HepG2 (cell line): ENCODE measurements around the gene ANLN. TPM values are rescaled to one million over a fixed set of nuclear protein-coding genes. Genes with fewer than 3 reads are reported as not detected.

Source experiments
- ATAC-seq: fragments of 200-7000 bp; cut with Tn5 transposase; 3 replicates; pipeline ENCODE4 v1.9.1; 2020; ENCODE audit warnings: mild to moderate bottlenecking, moderate library complexity
- BruUV-seq: library from RNA; stranded (reverse); fragments of 400-500 nt; replicated peaks from 2 replicates; lab custom pipeline; 2021; lab: Mats Ljungman, UMichigan
- CTCF ChIA-PET: fragments of 300-600 bp; formaldehyde crosslinking; extraction: SDS; loops from one replicate; lab custom pipeline; 2021; ENCODE audit warnings: low total read pairs, inconsistent platforms, low intra/inter-chr PET ratio; lab: Yijun Ruan, JAX
- POLR2A ChIA-PET: fragments of 350-600 bp; sonication (Branson Sonifier 250); formaldehyde crosslinking; loops from one replicate; lab custom pipeline; 2020; ENCODE audit warnings: antibody characterized with exemption, inconsistent platforms; lab: Yijun Ruan, JAX
- DNase-seq: peaks from one replicate; pipeline ENCODE4 v3.0.0-alpha.2; 2015; ENCODE audit warnings: low spot score
- FAIRE-seq: peaks from 3 replicates; lab custom pipeline; 2011; peaks lifted over from hg19 to GRCh38; lab: Jason Lieb, UNC
- H2AFZ ChIP-seq: one replicate; pipeline ENCODE4 v1.6.1; 2011; ENCODE audit warnings: low read length, inconsistent platforms
- H3K27ac ChIP-seq: fragments of 300-600 bp; 3 replicates; pipeline ENCODE4 v1.8.0; 2011; ENCODE audit warnings: mixed run types, mild to moderate bottlenecking, mixed read lengths, low read length, inconsistent platforms; ENCODE audit not compliant: insufficient read depth; ENCODE audit errors: extremely low read length
- H3K27me3 ChIP-seq, 2 experiments: fragments of 200-600 bp in 1 of 2; 2 replicates in 1 of 2; 3 replicates in 1 of 2; pipeline versions ENCODE4 v1.6.0 to v1.8.0; 2011; ENCODE audit warnings: low read length in 2 of 2, mild to moderate bottlenecking in 2 of 2, moderate library complexity in 2 of 2, inconsistent platforms in 1 of 2; ENCODE audit not compliant: insufficient read depth in 2 of 2, control insufficient read depth in 1 of 2
- H3K36me3 ChIP-seq, 2 experiments: fragments of 200-600 bp in 1 of 2; replicated peaks in 1 of 2; 2 replicates in 1 of 2; 3 replicates in 1 of 2; pipeline versions ENCODE4 v1.5.1 to v1.8.0; 2011; ENCODE audit warnings: low read length in 2 of 2, inconsistent platforms in 1 of 2; ENCODE audit not compliant: insufficient read depth in 2 of 2, control insufficient read depth in 1 of 2
- H3K4me1 ChIP-seq: 2 replicates; pipeline ENCODE4 v1.5.1; 2012; ENCODE audit warnings: low read length, inconsistent platforms; ENCODE audit not compliant: insufficient read depth
- H3K4me2 ChIP-seq: 2 replicates; pipeline ENCODE4 v1.6.0; 2011; ENCODE audit warnings: low read depth, low read length, inconsistent platforms
- H3K4me3 ChIP-seq, 3 experiments: fragments of 200-600 bp in 1 of 3; sonication (generic), shearing (Covaris generic) in 1 of 3; replicated peaks in 1 of 3; 2 replicates each; pipeline ENCODE4 v1.5.1; 2011 to 2016; ENCODE audit warnings: low read length in 3 of 3, inconsistent platforms in 2 of 3, low read depth in 2 of 3, mild to moderate bottlenecking in 2 of 3, control low read depth in 1 of 3, mixed read lengths in 1 of 3; ENCODE audit not compliant: insufficient read depth in 1 of 3
- H3K79me2 ChIP-seq: one replicate; pipeline ENCODE4 v1.6.1; 2011; ENCODE audit warnings: low read length, inconsistent platforms; ENCODE audit not compliant: insufficient read depth
- H3K9ac ChIP-seq: 2 replicates; pipeline ENCODE4 v1.6.0; 2011; ENCODE audit warnings: mild to moderate bottlenecking, low read depth, low read length, inconsistent platforms; ENCODE audit not compliant: insufficient read depth
- H3K9me3 ChIP-seq: 2 replicates; pipeline ENCODE4 v1.5.1; 2012; ENCODE audit warnings: mild to moderate bottlenecking, low read length
- H4K20me1 ChIP-seq: 2 replicates; pipeline ENCODE4 v1.6.0; 2011; ENCODE audit warnings: inconsistent platforms, mild to moderate bottlenecking, low read length, moderate library complexity; ENCODE audit not compliant: insufficient read depth
- ARNT ChIP-seq: fragments of 450-650 bp; IDR thresholded peaks from 2 replicates; pipeline ENCODE4 v1.6.1; 2017
- ARNT2 ChIP-seq: sonication (generic); formaldehyde crosslinking; IDR thresholded peaks from 2 replicates; pipeline ENCODE4 v1.8.0; 2022; ENCODE audit warnings: mild to moderate bottlenecking, low read depth, missing genetic modification reagents, moderate library complexity
- GATAD2A ChIP-seq: IDR thresholded peaks from 2 replicates; pipeline ENCODE4 v1.6.1; 2016
- HOXD1 ChIP-seq: sonication (generic); formaldehyde crosslinking; IDR thresholded peaks from 2 replicates; pipeline ENCODE4 v1.5.0; 2020; ENCODE audit warnings: missing genetic modification reagents
- MEIS1 ChIP-seq: sonication (generic); formaldehyde crosslinking; IDR thresholded peaks from 2 replicates; pipeline ENCODE4 v1.9.0; 2021; ENCODE audit warnings: mild to moderate bottlenecking, missing genetic modification reagents, moderate library complexity, borderline replicate concordance
- PAF1 ChIP-seq: IDR thresholded peaks from 2 replicates; pipeline ENCODE4 v1.6.1; 2016; ENCODE audit warnings: missing genetic modification reagents, missing compliant biosample characterization
- SP140L ChIP-seq: sonication (generic); formaldehyde crosslinking; IDR thresholded peaks from 2 replicates; pipeline ENCODE4 v1.4.0; 2020; ENCODE audit warnings: missing genetic modification reagents, borderline replicate concordance
- TCF7 ChIP-seq: sonication (generic); IDR thresholded peaks from 2 replicates; pipeline ENCODE4 v1.6.1; 2016; ENCODE audit warnings: antibody characterized with exemption, low read depth
- ZMAT3 ChIP-seq: sonication (generic); formaldehyde crosslinking; conservative IDR thresholded peaks from 2 replicates; pipeline ENCODE4 v1.7.0; 2021; ENCODE audit warnings: missing genetic modification reagents
- ZNF121 ChIP-seq: sonication (generic); formaldehyde crosslinking; IDR thresholded peaks from 2 replicates; pipeline ENCODE4 v1.5.0; 2020; ENCODE audit warnings: mild to moderate bottlenecking, missing genetic modification reagents
- WGBS: methylation state at CpG from one replicate; pipeline ENCODE4 v1.1.6; 2017; ENCODE audit warnings: low lambda C conversion rate; 5-methylcytosine and 5-hydroxymethylcytosine counted together
- in situ Hi-C: cut with HindIII; loops from 2 replicates; pipeline ENCODE4 v1.10.0; 2017; ENCODE audit warnings: low pct_unique_long_range_greater_than_20kb; ENCODE audit not compliant: extremely low pct_ligation_motif_present
- intact Hi-C: fragments of 100-400 bp; cut with micrococcal nuclease; formaldehyde crosslinking; loops from one replicate; pipeline ENCODE4 v1.10.0; 2022; ENCODE audit not compliant: unreplicated experiment
- polyA plus RNA-seq, 8 experiments: library from polyadenylated mRNA; depleted of rRNA in 3 of 8; stranded (reverse) in 7 of 8; unstranded in 1 of 8; fragments of >200 nt; fragmentation: Illumina TruSeq in 4 of 8; extraction: Trizol in 4 of 8; gene quantifications; 2 replicates each; pipeline versions ENCODE4 v1.2.1 to v1.2.3, GENCODE V29; 2011 to 2016; ENCODE audit warnings: low read depth in 4 of 8, missing spikeins in 1 of 8, mixed read lengths in 1 of 8; ENCODE audit not compliant: insufficient read depth in 1 of 8
- total RNA-seq, 5 experiments: library from RNA; depleted of rRNA; stranded (reverse); fragments of >200 nt; fragmentation: Illumina TruSeq; extraction: Trizol; gene quantifications; 2 replicates each; pipeline ENCODE4 v1.2.3, GENCODE V29; 2016; ENCODE audit warnings: low read depth in 1 of 5
- TF ChIP-seq, protein P1 (sequence below): IDR thresholded peaks from 2 replicates; pipeline ENCODE4 v1.6.1; 2018; ENCODE audit warnings: missing genetic modification reagents, mild to moderate bottlenecking, missing compliant biosample characterization
- TF ChIP-seq, protein P2 (sequence below): sonication (generic); formaldehyde crosslinking; IDR thresholded peaks from 2 replicates; pipeline ENCODE4 v1.5.1; 2020; ENCODE audit warnings: missing genetic modification reagents, mild to moderate bottlenecking, borderline replicate concordance

Gene ANLN
- total and polyA plus RNA-seq, 2 of the 13 experiments (the other 11 are each of a cell fraction or from before 2014, with no cell fraction given): 20.0 to 72.0 TPM

DNA sequence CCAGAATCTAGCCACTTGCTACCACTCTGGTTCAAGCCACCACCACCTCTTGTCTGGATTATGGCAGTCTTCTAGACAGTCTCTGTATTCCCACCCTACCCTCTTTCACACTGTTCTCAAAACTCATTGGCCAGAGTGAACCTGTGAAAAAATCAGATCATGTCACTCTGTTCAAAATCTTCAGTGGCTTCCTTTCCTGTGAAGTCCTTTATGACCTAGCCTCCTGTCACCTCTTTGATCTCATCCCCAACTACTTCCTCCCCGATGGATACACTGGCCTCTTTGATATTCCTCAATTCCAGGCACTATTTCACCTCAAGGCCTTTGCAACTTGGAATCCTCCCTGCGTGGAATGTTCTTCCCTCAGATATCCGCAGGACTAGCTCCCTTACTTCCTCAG, 21.2 kb upstream of the ANLN start:
- H3K27me3 ChIP-seq: no peaks in the 10 kb centered on the region; a peak in 1 of 5 replicates
- ChIA-PET CTCF (no interaction called here), POLR2A (interaction anchor here (1.9 kb wide), 1 partner anchor 21 kb away, joined by 4 read pairs; the partner anchor contains the start of gene ANLN)
- H3K27ac ChIP-seq: no peak overlapping the region
- no peaks in the 10 kb centered on the region for H3K79me2 ChIP-seq
- no peaks in the 10 kb centered on the region for H4K20me1 ChIP-seq
- ATAC-seq (no peak), DNase-seq (no peak), FAIRE-seq (no peak)
- peaks cover 33% of the 10 kb centered on the region for H3K4me1 ChIP-seq
- no peak overlapping the region for H2AFZ ChIP-seq
- H3K9me3 ChIP-seq: no peaks in the 10 kb centered on the region
- WGBS: 52% methylated on average over 3 of the region's 3 CpGs
- H3K4me2 ChIP-seq: no peak overlapping the region
- no peak for TF ChIP-seq PAF1 (CRISPR knock-in tag)
- TF ChIP-seq GATAD2A (CRISPR knock-in tag): no peak
- TF ChIP-seq ARNT2 (CRISPR knock-in tag): no peak
- TF ChIP-seq HOXD1 (CRISPR knock-in tag): no peak
- TF ChIP-seq ZNF121 (CRISPR knock-in tag): no peak
- TF ChIP-seq TCF7: 0 out of 2 replicates have a peak, but pooled peaks have one; percentile 14
- no peak overlapping the region for H3K4me3 ChIP-seq
- H3K9ac ChIP-seq: no peak overlapping the region
- no peaks in the 10 kb centered on the region for H3K36me3 ChIP-seq
- intact Hi-C loops (no loop called here), in situ Hi-C loops (no loop called here)
- BruUV-seq: no TSS peak

DNA sequence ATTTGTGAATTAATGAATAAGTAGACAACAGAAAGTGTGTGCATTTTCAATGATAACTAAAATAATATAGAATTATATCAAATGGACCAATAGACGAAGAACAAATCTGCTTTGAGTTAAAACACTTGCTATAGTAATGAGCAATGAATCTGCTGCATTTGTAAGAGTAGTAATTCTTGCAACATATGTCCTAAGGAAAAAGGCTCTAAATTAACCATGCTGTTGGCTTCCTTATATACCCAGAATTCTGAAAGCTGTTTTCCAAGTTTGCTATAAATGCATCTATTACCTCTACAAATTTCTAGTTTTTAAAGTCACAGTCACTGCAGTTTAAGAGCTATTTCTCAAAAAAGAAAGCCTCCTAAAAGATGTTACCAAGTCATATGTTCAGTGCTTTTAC, 20.5 kb upstream of the ANLN start:
- no peak overlapping the region for H3K4me2 ChIP-seq
- in situ Hi-C loops (no loop called here), intact Hi-C loops (no loop called here)
- DNase-seq (no peak), ATAC-seq (no peak), FAIRE-seq (no peak)
- ChIA-PET CTCF (no interaction called here), POLR2A (interaction anchor here (1.9 kb wide), 1 partner anchor 20 kb away, joined by 4 read pairs; the partner anchor contains the start of gene ANLN)
- H2AFZ ChIP-seq: no peak overlapping the region
- WGBS: 33% methylated on average over 1 of the region's 1 CpG
- H3K27ac ChIP-seq: no peak overlapping the region
- no TSS peak for BruUV-seq
- H4K20me1 ChIP-seq: no peaks in the 10 kb centered on the region
- peaks cover 26% of the 10 kb centered on the region for H3K4me1 ChIP-seq
- no peaks in the 10 kb centered on the region for H3K79me2 ChIP-seq
- TF ChIP-seq, protein P1, sequence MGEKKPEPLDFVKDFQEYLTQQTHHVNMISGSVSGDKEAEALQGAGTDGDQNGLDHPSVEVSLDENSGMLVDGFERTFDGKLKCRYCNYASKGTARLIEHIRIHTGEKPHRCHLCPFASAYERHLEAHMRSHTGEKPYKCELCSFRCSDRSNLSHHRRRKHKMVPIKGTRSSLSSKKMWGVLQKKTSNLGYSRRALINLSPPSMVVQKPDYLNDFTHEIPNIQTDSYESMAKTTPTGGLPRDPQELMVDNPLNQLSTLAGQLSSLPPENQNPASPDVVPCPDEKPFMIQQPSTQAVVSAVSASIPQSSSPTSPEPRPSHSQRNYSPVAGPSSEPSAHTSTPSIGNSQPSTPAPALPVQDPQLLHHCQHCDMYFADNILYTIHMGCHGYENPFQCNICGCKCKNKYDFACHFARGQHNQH (CRISPR knock-in tag): no peak
- TF ChIP-seq ARNT: no peak
- no peak for TF ChIP-seq SP140L (CRISPR knock-in tag)
- TF ChIP-seq MEIS1 (CRISPR knock-in tag): no peak
- TF ChIP-seq, protein P2, sequence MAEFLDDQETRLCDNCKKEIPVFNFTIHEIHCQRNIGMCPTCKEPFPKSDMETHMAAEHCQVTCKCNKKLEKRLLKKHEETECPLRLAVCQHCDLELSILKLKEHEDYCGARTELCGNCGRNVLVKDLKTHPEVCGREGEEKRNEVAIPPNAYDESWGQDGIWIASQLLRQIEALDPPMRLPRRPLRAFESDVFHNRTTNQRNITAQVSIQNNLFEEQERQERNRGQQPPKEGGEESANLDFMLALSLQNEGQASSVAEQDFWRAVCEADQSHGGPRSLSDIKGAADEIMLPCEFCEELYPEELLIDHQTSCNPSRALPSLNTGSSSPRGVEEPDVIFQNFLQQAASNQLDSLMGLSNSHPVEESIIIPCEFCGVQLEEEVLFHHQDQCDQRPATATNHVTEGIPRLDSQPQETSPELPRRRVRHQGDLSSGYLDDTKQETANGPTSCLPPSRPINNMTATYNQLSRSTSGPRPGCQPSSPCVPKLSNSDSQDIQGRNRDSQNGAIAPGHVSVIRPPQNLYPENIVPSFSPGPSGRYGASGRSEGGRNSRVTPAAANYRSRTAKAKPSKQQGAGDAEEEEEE (CRISPR knock-in tag): no peak
- TF ChIP-seq ZMAT3 (CRISPR knock-in tag): no peak
- no peak overlapping the region for H3K9ac ChIP-seq
- H3K36me3 ChIP-seq: no peaks in the 10 kb centered on the region
- no peak overlapping the region for H3K4me3 ChIP-seq
- no peaks in the 10 kb centered on the region; a peak in 1 of 5 replicates for H3K27me3 ChIP-seq
- H3K9me3 ChIP-seq: no peaks in the 10 kb centered on the region
